ENCODE measurements around the gene GNAQ. TPM values are rescaled to one million over a fixed set of nuclear protein-coding genes. Genes with fewer than 3 reads are reported as not detected.

Gene GNAQ
- total and polyA plus RNA-seq, 3 donors from 2014 or later: 23.5 to 42.9 (median 39.4) TPM

- TF ChIP-seq CTCF (IDR thresholded peaks at IDR 0.05): no peak
- TF ChIP-seq POLR2A (IDR thresholded peaks at IDR 0.05): no peak
- H3K27me3 ChIP-seq: no peaks in the 10 kb centered on the region
- H3K9me3 ChIP-seq: no peaks in the 10 kb centered on the region
- H3K4me3 ChIP-seq: no peak overlapping the region
- DNase-seq: no peak
- WGBS, 2 donors: 65 to 66% methylated on average over 5 of the region's 5 CpGs
- no peaks in the 10 kb centered on the region for H3K4me1 ChIP-seq
- H3K27ac ChIP-seq: no peak overlapping the region
- intact Hi-C loops (cut with DNase I; ENCODE audit: low total_unique reads): no loop called here
- no peaks in the 10 kb centered on the region for H3K36me3 ChIP-seq (ENCODE audit: low read depth, missing control alignments)
Observed at GRCh38 chr9:77769246-77769645, 262.4 kb downstream of the GNAQ start.

GRCh38 chr9:77766587-77766986 lies 265.0 kb downstream of the GNAQ start:
- Histone ChIP-seq H3K36me3 (ENCODE audit: low read depth, missing control alignments) (no peaks in the 10 kb centered on the region), H3K27me3 (no peaks in the 10 kb centered on the region), H3K4me1 (no peaks in the 10 kb centered on the region), H3K27ac (no peak overlapping the region), H3K9me3 (no peaks in the 10 kb centered on the region), H3K4me3 (no peak overlapping the region)
- WGBS, 2 donors: 71 to 78% methylated on average over 3 of the region's 3 CpGs
- TF ChIP-seq POLR2A (IDR thresholded peaks at IDR 0.05): no peak
- TF ChIP-seq CTCF (IDR thresholded peaks at IDR 0.05): no peak
- DNase-seq: no peak
- intact Hi-C loops (cut with DNase I; ENCODE audit: low total_unique reads): no loop called here

DNA sequence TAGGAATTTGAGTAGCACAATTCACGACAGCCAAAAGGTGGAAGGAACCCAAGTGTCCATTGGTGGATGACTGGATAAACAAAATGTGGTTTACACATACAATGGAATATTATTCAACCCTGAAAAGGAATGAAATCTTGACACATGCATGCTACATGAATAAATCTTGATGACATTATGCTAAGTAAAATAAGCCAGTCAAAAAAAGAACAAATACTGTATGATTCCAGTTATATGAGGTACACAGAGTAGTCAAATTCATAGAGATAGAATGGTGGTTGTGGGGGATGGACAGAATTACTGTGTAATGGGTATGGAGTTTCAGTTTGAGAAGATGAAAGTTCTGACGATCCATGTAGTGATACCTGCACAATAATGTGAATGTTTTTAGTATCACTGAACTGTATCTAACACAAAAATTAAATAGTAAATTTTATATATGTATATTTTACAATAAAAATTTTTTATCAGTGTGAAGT lies 265.8 kb downstream of the GNAQ start:
- 87 to 91% methylated on average over 2 of the region's 2 CpGs for WGBS, 2 donors
- intact Hi-C loops (cut with DNase I; ENCODE audit: low total_unique reads): no loop called here
- H3K4me1 ChIP-seq: no peaks in the 10 kb centered on the region

GRCh38 chr9:77764894-77765780 lies 266.5 kb downstream of the GNAQ start:
- 82 to 89% methylated on average over 10 of the region's 10 CpGs for WGBS, 2 donors
- no peak for DNase-seq
- Histone ChIP-seq H3K9me3 (no peaks in the 10 kb centered on the region), H3K4me3 (no peak overlapping the region), H3K36me3 (ENCODE audit: low read depth, missing control alignments) (no peaks in the 10 kb centered on the region), H3K27ac (no peak overlapping the region), H3K27me3 (no peaks in the 10 kb centered on the region), H3K4me1 (no peaks in the 10 kb centered on the region)
- TF ChIP-seq CTCF (IDR thresholded peaks at IDR 0.05) (peak in 2 of 3 experiments; percentile 16 to 41), POLR2A (IDR thresholded peaks at IDR 0.05) (no peak)
- intact Hi-C loops (cut with DNase I; ENCODE audit: low total_unique reads): no loop called here

More for the DNA sequence above, 265.8 kb downstream of the GNAQ start:
- no peak for DNase-seq
- no peak overlapping the region for H3K27ac ChIP-seq
- H3K36me3 ChIP-seq (ENCODE audit: low read depth, missing control alignments): no peaks in the 10 kb centered on the region
- no peak overlapping the region for H3K4me3 ChIP-seq
- TF ChIP-seq POLR2A (IDR thresholded peaks at IDR 0.05) (no peak), CTCF (IDR thresholded peaks at IDR 0.05) (no peak)
- H3K27me3 ChIP-seq: no peaks in the 10 kb centered on the region
- H3K9me3 ChIP-seq: no peaks in the 10 kb centered on the region

All from testis (tissue), 3 donors.